GM15510 (cell line): ENCODE results near the gene XRCC4.

ENCODE experiments used
- POLR2A ChIP-seq: IDR thresholded peaks from 3 replicates; pipeline ENCODE4 v1.6.1; 2011; ENCODE audit warnings: borderline replicate concordance; ENCODE audit not compliant: insufficient read length; ENCODE audit errors: extremely low read depth

The XRCC4 gene

GRCh38 chr5:83256091-83256780 lies 178.9 kb downstream of the XRCC4 start:
- TF ChIP-seq POLR2A: no peak

- no peak for TF ChIP-seq POLR2A
Observed at GRCh38 chr5:83265318-83265717, 188.0 kb downstream of the XRCC4 start.

- no peak for TF ChIP-seq POLR2A
Observed at GRCh38 chr5:83270311-83270710, 193.0 kb downstream of the XRCC4 start.

GRCh38 chr5:83277154-83277553 lies 199.8 kb downstream of the XRCC4 start:
- no peak for TF ChIP-seq POLR2A

- TF ChIP-seq POLR2A: no peak
Observed at GRCh38 chr5:83277953-83278352, 200.6 kb downstream of the XRCC4 start.

GRCh38 chr5:83281176-83281575 lies 203.8 kb downstream of the XRCC4 start:
- no peak for TF ChIP-seq POLR2A

GRCh38 chr5:83281658-83282057 lies 204.3 kb downstream of the XRCC4 start:
- no peak for TF ChIP-seq POLR2A

- no peak for TF ChIP-seq POLR2A
Observed at GRCh38 chr5:83283761-83284160, 206.4 kb downstream of the XRCC4 start.

- no peak for TF ChIP-seq POLR2A
Observed at GRCh38 chr5:83285661-83286398, 208.5 kb downstream of the XRCC4 start.

GRCh38 chr5:83294246-83294645 lies 216.9 kb downstream of the XRCC4 start:
- TF ChIP-seq POLR2A: no peak

GRCh38 chr5:83299353-83299752 lies 222.0 kb downstream of the XRCC4 start:
- TF ChIP-seq POLR2A: no peak

- no peak for TF ChIP-seq POLR2A
Observed at GRCh38 chr5:83306572-83307241, 229.4 kb downstream of the XRCC4 start.

- no peak for TF ChIP-seq POLR2A
Observed at GRCh38 chr5:83312663-83313062, 235.3 kb downstream of the XRCC4 start.

GRCh38 chr5:83313436-83313835 lies 236.1 kb downstream of the XRCC4 start:
- no peak for TF ChIP-seq POLR2A

GRCh38 chr5:83321483-83322055 lies 244.2 kb downstream of the XRCC4 start:
- TF ChIP-seq POLR2A: no peak
